Trophoblast cell (in vitro differentiated cells and primary cell): ENCODE measurements around the gene SLC7A5.

ENCODE experiments used
- DNase-seq, 2 donors: peaks; one replicate each; pipeline ENCODE4 v3.0.0-alpha.2; 2016
- H2AFZ ChIP-seq: 2 replicates; pipeline ENCODE4 v1.6.1; 2013; ENCODE audit warnings: low read length, moderate library complexity, mild to moderate bottlenecking; ENCODE audit not compliant: insufficient read depth, poor library complexity
- H2AK5ac ChIP-seq: 2 replicates; pipeline ENCODE4 v1.6.1; 2013; ENCODE audit warnings: mild to moderate bottlenecking, low read length
- H2BK120ac ChIP-seq: 2 replicates; pipeline ENCODE4 v1.6.1; 2013; ENCODE audit warnings: low read length, mild to moderate bottlenecking, moderate library complexity; ENCODE audit not compliant: insufficient read depth, poor library complexity
- H2BK12ac ChIP-seq: 2 replicates; pipeline ENCODE4 v1.6.1; 2013; ENCODE audit warnings: mild to moderate bottlenecking, low read length, moderate library complexity
- H2BK5ac ChIP-seq: 2 replicates; pipeline ENCODE4 v1.6.1; 2013; ENCODE audit warnings: low read length, low read depth, moderate library complexity, mild to moderate bottlenecking; ENCODE audit not compliant: poor library complexity
- H3K14ac ChIP-seq: 2 replicates; pipeline ENCODE4 v1.6.1; 2013; ENCODE audit warnings: mild to moderate bottlenecking, low read length
- H3K18ac ChIP-seq: 2 replicates; pipeline ENCODE4 v1.6.1; 2013; ENCODE audit warnings: mild to moderate bottlenecking, low read length
- H3K23ac ChIP-seq: 2 replicates; pipeline ENCODE4 v1.6.1; 2013; ENCODE audit warnings: low read length
- H3K27ac ChIP-seq: 2 replicates; pipeline ENCODE4 v1.5.1; 2013; ENCODE audit warnings: low read depth, mild to moderate bottlenecking, inconsistent platforms, low read length, moderate library complexity
- H3K27me3 ChIP-seq: 2 replicates; pipeline ENCODE4 v1.6.1; 2013; ENCODE audit warnings: inconsistent platforms, mild to moderate bottlenecking, low read length, moderate library complexity; ENCODE audit not compliant: insufficient read depth
- H3K36me3 ChIP-seq, 2 experiments: 1 replicate in 1 of 2; 2 replicates in 1 of 2; pipeline ENCODE4 v1.6.1; 2013; ENCODE audit warnings: low read length in 2 of 2, mild to moderate bottlenecking in 2 of 2, moderate library complexity in 1 of 2; ENCODE audit not compliant: insufficient read depth in 2 of 2, control insufficient read depth in 1 of 2
- H3K4ac ChIP-seq: 2 replicates; pipeline ENCODE4 v1.6.1; 2013; ENCODE audit warnings: low read depth, mild to moderate bottlenecking, low read length, moderate library complexity
- H3K4me1 ChIP-seq, 2 experiments: 1 replicate in 1 of 2; 2 replicates in 1 of 2; pipeline ENCODE4 v1.6.1; 2013; ENCODE audit warnings: low read length in 2 of 2, mild to moderate bottlenecking in 2 of 2, moderate library complexity in 1 of 2; ENCODE audit not compliant: insufficient read depth in 2 of 2, control insufficient read depth in 1 of 2
- H3K4me2 ChIP-seq: 2 replicates; pipeline ENCODE4 v1.6.1; 2013; ENCODE audit warnings: inconsistent platforms, mild to moderate bottlenecking, low read length, moderate library complexity
- H3K4me3 ChIP-seq: 2 replicates; pipeline ENCODE4 v1.5.1; 2013; ENCODE audit warnings: mild to moderate bottlenecking, low read depth, low read length, inconsistent platforms
- H3K79me1 ChIP-seq: one replicate; pipeline ENCODE4 v1.6.1; 2013; ENCODE audit warnings: low read length
- H3K79me2 ChIP-seq: 2 replicates; pipeline ENCODE4 v1.6.1; 2013; ENCODE audit warnings: low read length, mild to moderate bottlenecking; ENCODE audit not compliant: control insufficient read depth, insufficient read depth, poor library complexity
- H3K9ac ChIP-seq: 2 replicates; pipeline ENCODE4 v1.6.1; 2013; ENCODE audit warnings: mild to moderate bottlenecking, low read length
- H3K9me3 ChIP-seq: 2 replicates; pipeline ENCODE4 v1.6.1; 2013; ENCODE audit warnings: low read depth, mild to moderate bottlenecking, control low read depth, inconsistent platforms, low read length; ENCODE audit not compliant: insufficient read depth
- H4K12ac ChIP-seq: 2 replicates; pipeline ENCODE4 v1.6.1; 2013; ENCODE audit warnings: low read depth, mild to moderate bottlenecking, low read length, moderate library complexity
- H4K8ac ChIP-seq: 2 replicates; pipeline ENCODE4 v1.6.1; 2013; ENCODE audit warnings: low read depth, mild to moderate bottlenecking, low read length, moderate library complexity
- H4K91ac ChIP-seq: one replicate; pipeline ENCODE4 v1.6.1; 2013; ENCODE audit warnings: low read depth, mild to moderate bottlenecking, low read length, moderate library complexity
- WGBS: extraction: QIAGEN DNeasy Blood & Tissue Kit; methylation state at CpG from one replicate; pipeline ENCODE4 v1.1.7; 2013; ENCODE audit warnings: missing lambda C conversion rate; ENCODE audit not compliant: insufficient read length, insufficient coverage; ENCODE audit errors: extremely low coverage; 5-methylcytosine and 5-hydroxymethylcytosine counted together

Gene SLC7A5

GRCh38 chr16:87809150-87809902 is 60.0 kb downstream of the SLC7A5 start:
- H3K9ac ChIP-seq, result no peak overlapping the region
- no peaks in the 10 kb centered on the region for H3K27me3 ChIP-seq
- H3K4ac ChIP-seq, result no peak overlapping the region
- H2AFZ ChIP-seq, result no peak overlapping the region
- H3K4me3 ChIP-seq, result no peak overlapping the region
- no peak overlapping the region for H4K91ac ChIP-seq
- no peak overlapping the region for H3K27ac ChIP-seq
- no peak overlapping the region for H4K8ac ChIP-seq
- no peak overlapping the region for H3K4me2 ChIP-seq
- WGBS, result no CpG with 5 or more reads among the region's 15 CpGs
- no peak overlapping the region for H2BK120ac ChIP-seq
- no peak overlapping the region for H3K23ac ChIP-seq
- H3K36me3 ChIP-seq, result no peaks in the 10 kb centered on the region
- H3K14ac ChIP-seq, result no peak overlapping the region
- H2BK5ac ChIP-seq, result no peak overlapping the region
- peaks cover 2% of the 10 kb centered on the region for H3K9me3 ChIP-seq
- no peaks in the 10 kb centered on the region for H3K79me2 ChIP-seq
- H2AK5ac ChIP-seq, result no peak overlapping the region
- no peak overlapping the region for H2BK12ac ChIP-seq
- peaks cover 10 to 19% of the 10 kb centered on the region in 2 experiments for H3K4me1 ChIP-seq
- DNase-seq, result no peak
- no peak overlapping the region for H4K12ac ChIP-seq
- no peaks in the 10 kb centered on the region for H3K79me1 ChIP-seq
- H3K18ac ChIP-seq, result no peak overlapping the region

GRCh38 chr16:87808108-87808507 is 61.2 kb downstream of the SLC7A5 start:
- peaks cover 6% of the 10 kb centered on the region for H3K9me3 ChIP-seq
- no peak overlapping the region for H3K18ac ChIP-seq

GRCh38 chr16:87806641-87807546 is 62.4 kb downstream of the SLC7A5 start:
- H3K4ac ChIP-seq, result no peak overlapping the region
- H3K9ac ChIP-seq, result no peak overlapping the region
- H4K8ac ChIP-seq, result no peak overlapping the region
- H3K79me1 ChIP-seq, result no peaks in the 10 kb centered on the region
- H3K18ac ChIP-seq, result no peak overlapping the region
- no peak overlapping the region for H3K4me3 ChIP-seq
- peak overlapping the region; percentile 2 for H2BK120ac ChIP-seq
- DNase-seq, result peak; percentile 93 to 94
- H3K23ac ChIP-seq, result no peak overlapping the region
- H2AK5ac ChIP-seq, result no peak overlapping the region
- peak overlapping the region; percentile 32 for H3K4me2 ChIP-seq
- H3K9me3 ChIP-seq, result peaks cover 8% of the 10 kb centered on the region
- H2BK5ac ChIP-seq, result no peak overlapping the region
- no peak overlapping the region for H3K14ac ChIP-seq
- WGBS, result no CpG with 5 or more reads among the region's 25 CpGs
- peaks cover 7 to 15% of the 10 kb centered on the region in 2 experiments for H3K4me1 ChIP-seq
- peak overlapping the region; percentile 33 for H4K91ac ChIP-seq
- peak overlapping the region; percentile 37 for H2AFZ ChIP-seq
- H3K36me3 ChIP-seq, result no peaks in the 10 kb centered on the region
- H3K79me2 ChIP-seq, result no peaks in the 10 kb centered on the region
- H2BK12ac ChIP-seq, result peak overlapping the region; percentile 34
- H3K27ac ChIP-seq, result no peak overlapping the region
- H3K27me3 ChIP-seq, result no peaks in the 10 kb centered on the region
- no peak overlapping the region for H4K12ac ChIP-seq

More at GRCh38 chr16:87808108-87808507, 61.2 kb downstream of the SLC7A5 start:
- Histone ChIP-seq H3K27ac (no peak overlapping the region), H3K36me3 (no peaks in the 10 kb centered on the region), H3K79me2 (no peaks in the 10 kb centered on the region), H4K12ac (no peak overlapping the region), H2BK12ac (no peak overlapping the region), H3K4me2 (no peak overlapping the region), H3K27me3 (no peaks in the 10 kb centered on the region), H2AK5ac (no peak overlapping the region), H2BK5ac (no peak overlapping the region), H3K9ac (no peak overlapping the region), H2BK120ac (no peak overlapping the region), H3K4ac (no peak overlapping the region), H2AFZ (no peak overlapping the region), H4K91ac (no peak overlapping the region), H3K4me3 (no peak overlapping the region), H4K8ac (no peak overlapping the region), H3K23ac (no peak overlapping the region), H3K4me1 (peaks cover 10 to 19% of the 10 kb centered on the region in 2 experiments), H3K14ac (no peak overlapping the region), H3K79me1 (no peaks in the 10 kb centered on the region)
- WGBS, result no CpG with 5 or more reads among the region's 6 CpGs
- DNase-seq, result no peak

- no peak overlapping the region for H2BK5ac ChIP-seq
- H2AK5ac ChIP-seq, result no peak overlapping the region
- no peaks in the 10 kb centered on the region for H3K36me3 ChIP-seq
- H3K4ac ChIP-seq, result no peak overlapping the region
- no peak overlapping the region for H3K23ac ChIP-seq
- H2BK120ac ChIP-seq, result no peak overlapping the region
- H3K9me3 ChIP-seq, result peaks cover 8% of the 10 kb centered on the region
- H4K12ac ChIP-seq, result no peak overlapping the region
- peak overlapping the region; percentile 32 for H3K4me2 ChIP-seq
- peak; percentile 90 to 91 for DNase-seq
- peaks cover 7 to 15% of the 10 kb centered on the region in 2 experiments for H3K4me1 ChIP-seq
- no peak overlapping the region for H3K4me3 ChIP-seq
- no peak overlapping the region for H2BK12ac ChIP-seq
- WGBS, result no CpG with 5 or more reads among the region's 16 CpGs
- no peak overlapping the region for H3K14ac ChIP-seq
- H3K27ac ChIP-seq, result no peak overlapping the region
- H4K91ac ChIP-seq, result peak overlapping the region; percentile 14
- H3K27me3 ChIP-seq, result no peaks in the 10 kb centered on the region
- H3K79me1 ChIP-seq, result no peaks in the 10 kb centered on the region
- no peak overlapping the region for H4K8ac ChIP-seq
- no peak overlapping the region for H3K9ac ChIP-seq
- H3K18ac ChIP-seq, result no peak overlapping the region
- H3K79me2 ChIP-seq, result no peaks in the 10 kb centered on the region
- no peak overlapping the region for H2AFZ ChIP-seq
These were observed 63.1 kb downstream of the SLC7A5 start for GRCh38 chr16:87806261-87806640.
